ENCODE measurements around the gene RPP25L.
"Not testable (repeated sequence)": the region's sequence is repeated elsewhere in the genome, so short reads cannot be mapped to it uniquely, and the experiment has no call there.

The RPP25L gene

GRCh38 chr9:34611811-34612787, at the start of gene RPP25L:
Gene RPP25L (minus strand): TSS chr9:34612097. CDS start chr9:34611296, 801 bp downstream.
- DNase-seq: peak; percentile 81 to 88

GRCh38 chr9:34659592-34660253, 47.8 kb upstream of the RPP25L start:
- DNase-seq: no peak

GRCh38 chr9:34658461-34658860, 46.6 kb upstream of the RPP25L start:
- no peak for DNase-seq

GRCh38 chr9:34656992-34657391, 45.1 kb upstream of the RPP25L start:
- no peak for DNase-seq

GRCh38 chr9:34655394-34655793, 43.5 kb upstream of the RPP25L start:
- DNase-seq: no peak

- DNase-seq: no peak
Observed at GRCh38 chr9:34654323-34655051, 42.6 kb upstream of the RPP25L start.

GRCh38 chr9:34653151-34654072, 41.5 kb upstream of the RPP25L start:
- no peak for DNase-seq

DNA sequence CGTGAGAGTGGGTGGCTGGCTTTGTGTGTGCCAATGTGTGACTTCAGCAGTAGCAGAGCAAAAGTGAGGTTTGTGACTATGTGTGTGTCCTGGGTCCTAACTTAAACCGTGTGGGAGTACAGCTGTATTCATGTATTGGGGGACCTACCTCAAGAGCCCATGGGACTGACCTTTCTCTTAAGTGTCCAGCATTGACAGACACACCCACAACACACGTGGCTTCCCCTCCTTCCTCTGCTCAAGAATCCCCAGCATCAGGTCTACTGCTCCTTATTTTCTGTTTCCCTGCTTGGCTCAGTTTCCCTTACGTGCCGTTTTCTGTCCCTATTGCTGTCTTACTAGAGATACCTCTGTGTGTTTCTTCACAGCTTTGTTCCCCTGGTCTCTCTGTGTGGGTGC, 40.7 kb upstream of the RPP25L start:
- no peak for DNase-seq

GRCh38 chr9:34651876-34652601, 40.1 kb upstream of the RPP25L start, which contains the start of gene IL11RA:
Gene IL11RA (plus strand): TSS chr9:34652185. CDS start chr9:34655218, 3,033 bp downstream.
- peak; percentile 18 to 42 for DNase-seq

- DNase-seq: no peak
Observed at GRCh38 chr9:34651321-34651720, 39.4 kb upstream of the RPP25L start.

DNA sequence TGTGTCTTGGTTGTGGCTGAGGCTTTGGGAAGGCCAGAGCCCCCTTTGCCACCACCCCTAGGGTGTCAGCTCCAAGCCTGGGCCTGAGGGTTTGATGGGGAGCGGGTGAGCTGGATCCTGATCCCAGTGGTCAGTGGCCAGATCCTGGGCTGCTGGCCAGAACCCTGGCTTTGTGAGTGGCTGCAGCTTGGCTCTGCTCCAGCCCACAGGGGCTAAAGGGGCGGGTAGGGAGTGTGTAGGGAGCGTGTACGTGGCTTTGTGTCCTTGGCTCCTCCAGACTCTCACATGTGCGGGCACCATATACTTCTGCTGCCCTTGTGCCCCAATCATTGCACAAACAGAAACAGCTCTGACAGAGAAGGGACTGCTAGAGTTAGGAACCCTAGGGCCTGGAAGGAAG, 38.9 kb upstream of the RPP25L start:
- no peak for DNase-seq

GRCh38 chr9:34648673-34649072, 36.8 kb upstream of the RPP25L start:
- no peak for DNase-seq

GRCh38 chr9:34647651-34648050, 35.8 kb upstream of the RPP25L start:
- DNase-seq: no peak

DNA sequence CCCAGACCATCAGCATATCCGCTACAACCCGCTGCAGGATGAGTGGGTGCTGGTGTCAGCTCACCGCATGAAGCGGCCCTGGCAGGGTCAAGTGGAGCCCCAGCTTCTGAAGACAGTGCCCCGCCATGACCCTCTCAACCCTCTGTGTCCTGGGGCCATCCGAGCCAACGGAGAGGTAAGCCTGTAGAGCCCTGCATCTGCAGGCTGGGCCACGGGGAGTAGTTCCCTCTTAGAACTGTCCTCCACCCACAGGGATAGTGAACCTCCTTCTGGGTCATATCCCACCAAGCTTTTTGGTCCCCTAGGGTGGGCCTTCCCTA, 35.1 kb upstream of the RPP25L start:
- no peak for DNase-seq

- peak; percentile 91 to 97 for DNase-seq
Observed at GRCh38 chr9:34646211-34647083, 34.5 kb upstream of the RPP25L start, which contains the start of gene GALT. Gene GALT (plus strand): TSS chr9:34646675. CDS start chr9:34646705, 30 bp downstream.

DNA sequence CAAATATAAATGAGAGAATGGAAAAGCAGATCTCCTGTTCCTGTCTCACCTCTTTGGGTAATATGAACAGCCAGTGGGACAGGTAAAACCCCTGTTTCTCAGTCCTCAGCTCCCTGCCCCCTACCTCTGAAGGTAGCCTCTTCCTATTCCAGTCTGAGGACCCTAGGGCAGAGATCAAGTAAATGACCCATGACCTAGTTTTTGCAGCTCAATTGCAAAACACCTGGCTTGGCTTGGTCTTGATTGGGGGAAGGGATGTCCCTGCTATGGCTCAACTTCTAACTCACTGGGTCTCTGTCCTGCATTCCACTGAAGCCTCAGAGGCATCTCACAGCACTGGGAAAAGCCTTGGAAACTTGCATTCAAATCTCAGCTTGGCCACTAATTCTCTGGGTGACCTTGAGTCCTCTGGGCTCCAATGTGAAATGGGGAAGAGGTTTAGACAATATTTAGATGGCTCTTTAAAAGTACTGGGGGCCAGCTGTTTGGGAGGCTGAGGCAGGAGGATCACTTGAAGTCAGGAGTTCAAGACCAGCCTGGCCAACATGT, 32.9 kb upstream of the RPP25L start:
- DNase-seq: no peak

- DNase-seq: no peak
Observed at GRCh38 chr9:34642679-34643078, 30.8 kb upstream of the RPP25L start.

GRCh38 chr9:34639322-34639721, 27.4 kb upstream of the RPP25L start:
- DNase-seq: not testable (repeated sequence)

- DNase-seq: no peak
Observed at GRCh38 chr9:34638138-34638445, 26.2 kb upstream of the RPP25L start.
